Hematopoietic multipotent progenitor cell treated with erythropoietin and hydrocortisone succinate and interleukin-3 and kit ligand, for 17 days (in vitro differentiated cells): ENCODE measurements around the gene ZHX3.
"Not testable (repeated sequence)": the region's sequence is repeated elsewhere in the genome, so short reads cannot be mapped to it uniquely, and the experiment has no call there.

Experiments
- DNase-seq: peaks from one replicate; pipeline ENCODE4 v3.0.0-alpha.2; 2015; ENCODE audit warnings: low spot score

Gene ZHX3

DNA sequence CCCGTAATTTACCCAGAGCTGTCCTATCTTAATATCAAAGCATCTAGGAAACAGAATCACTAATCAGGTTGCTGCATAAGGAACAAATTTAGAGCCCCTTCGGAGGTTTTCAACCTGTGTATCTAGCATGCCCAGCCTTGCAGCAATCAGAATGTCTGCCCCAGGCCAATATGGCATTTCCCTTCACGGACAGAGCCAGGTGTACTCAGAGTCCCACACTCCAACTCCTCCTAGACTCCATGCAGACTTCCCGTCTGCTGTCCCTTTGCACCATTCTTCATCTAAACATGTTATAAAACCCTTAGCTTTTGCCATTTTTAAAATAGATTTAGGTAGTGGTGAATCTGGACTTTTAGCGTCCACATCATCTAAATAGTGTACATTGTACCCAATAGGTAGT, 61.0 kb downstream of the ZHX3 start:
- DNase-seq: no peak

DNA sequence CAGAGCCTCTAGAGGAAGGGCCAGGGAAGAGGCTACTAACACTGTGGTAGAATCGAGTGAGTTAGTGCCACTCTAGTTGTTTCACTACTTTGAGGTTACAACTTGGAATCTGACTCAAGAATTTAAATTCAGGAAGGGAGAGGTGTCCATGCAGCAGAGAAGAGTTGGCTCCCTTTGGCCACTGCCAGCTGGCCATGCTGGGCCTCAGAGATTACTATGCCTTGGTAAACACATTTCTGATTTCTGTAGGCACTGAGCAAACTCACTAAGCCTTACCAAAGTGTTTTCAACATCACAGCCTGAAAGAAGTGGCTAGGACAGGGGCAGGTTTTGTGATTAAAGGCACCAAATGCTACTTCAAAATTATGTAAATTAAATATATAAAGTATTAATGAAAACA, 61.9 kb downstream of the ZHX3 start:
- DNase-seq: no peak

DNA sequence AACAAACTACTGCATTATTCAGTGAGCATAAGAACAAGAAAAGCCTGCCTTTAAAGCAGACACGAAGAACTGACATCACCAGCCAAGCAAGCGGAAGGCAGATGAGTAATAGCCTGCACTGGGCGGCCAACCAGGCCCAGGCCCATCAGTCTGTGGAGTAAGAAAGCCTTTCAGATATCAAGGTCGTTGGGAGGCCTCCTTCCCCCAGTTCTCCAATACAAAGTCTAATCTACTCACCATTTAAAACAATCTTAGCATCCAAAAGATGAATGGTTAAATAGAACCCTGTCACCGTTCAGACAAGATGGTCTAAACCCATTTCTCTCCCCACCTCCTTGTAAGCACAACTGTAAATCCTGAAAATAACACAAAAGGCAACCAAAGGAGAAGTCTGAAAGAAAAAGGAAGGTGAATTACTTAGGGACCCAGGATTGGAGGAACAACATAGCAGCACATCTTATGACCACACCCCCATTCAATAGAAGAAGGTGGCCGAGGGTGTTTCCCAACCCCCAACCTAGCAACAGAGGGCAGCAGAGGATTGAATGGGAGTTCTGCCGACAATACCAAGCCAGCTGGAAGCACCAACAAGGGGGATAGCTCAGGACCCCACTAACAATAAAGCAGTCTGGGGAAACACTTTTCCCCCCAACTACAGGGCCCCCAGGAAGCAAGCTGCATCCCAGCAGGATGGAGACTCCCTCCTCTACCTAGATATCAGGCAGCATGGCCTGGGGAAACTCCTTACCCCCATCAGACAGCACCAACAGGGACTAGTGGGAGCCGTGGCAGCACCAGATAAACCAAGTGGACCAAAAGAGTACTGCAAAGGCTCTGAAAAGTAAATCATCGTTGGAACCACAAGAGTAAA, 67.9 kb downstream of the ZHX3 start:
- no peak for DNase-seq

DNA sequence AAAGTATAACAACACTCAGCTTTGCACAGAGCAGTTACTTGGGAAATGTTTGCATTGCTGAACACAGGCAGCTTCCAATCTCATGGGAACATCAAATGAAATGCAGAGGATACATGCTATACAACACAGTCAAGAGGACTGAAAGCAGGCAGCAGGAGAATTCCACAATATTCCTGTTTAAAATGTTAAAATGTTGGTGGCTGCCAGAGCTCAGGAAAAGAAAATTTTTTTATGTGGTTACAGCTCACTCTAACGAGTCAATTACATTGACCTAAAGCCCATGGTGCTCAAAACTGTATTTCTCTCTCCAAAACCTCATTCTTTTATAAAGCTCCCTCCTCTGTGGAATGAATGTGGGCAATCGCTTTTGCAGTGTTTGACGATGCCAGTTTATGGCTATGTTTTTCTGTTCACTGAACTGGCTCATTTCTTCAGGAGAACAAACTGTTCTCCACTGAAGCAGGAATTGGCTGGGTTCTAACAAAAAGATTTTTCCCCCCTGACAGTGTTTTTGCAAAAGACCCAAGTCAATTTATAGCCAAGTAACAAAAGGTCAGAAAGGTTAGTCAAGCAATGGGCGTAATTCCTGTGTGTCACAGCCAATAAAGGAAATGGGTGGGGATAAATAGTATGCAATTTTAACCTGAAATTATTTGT, 69.0 kb downstream of the ZHX3 start:
- no peak for DNase-seq

DNA sequence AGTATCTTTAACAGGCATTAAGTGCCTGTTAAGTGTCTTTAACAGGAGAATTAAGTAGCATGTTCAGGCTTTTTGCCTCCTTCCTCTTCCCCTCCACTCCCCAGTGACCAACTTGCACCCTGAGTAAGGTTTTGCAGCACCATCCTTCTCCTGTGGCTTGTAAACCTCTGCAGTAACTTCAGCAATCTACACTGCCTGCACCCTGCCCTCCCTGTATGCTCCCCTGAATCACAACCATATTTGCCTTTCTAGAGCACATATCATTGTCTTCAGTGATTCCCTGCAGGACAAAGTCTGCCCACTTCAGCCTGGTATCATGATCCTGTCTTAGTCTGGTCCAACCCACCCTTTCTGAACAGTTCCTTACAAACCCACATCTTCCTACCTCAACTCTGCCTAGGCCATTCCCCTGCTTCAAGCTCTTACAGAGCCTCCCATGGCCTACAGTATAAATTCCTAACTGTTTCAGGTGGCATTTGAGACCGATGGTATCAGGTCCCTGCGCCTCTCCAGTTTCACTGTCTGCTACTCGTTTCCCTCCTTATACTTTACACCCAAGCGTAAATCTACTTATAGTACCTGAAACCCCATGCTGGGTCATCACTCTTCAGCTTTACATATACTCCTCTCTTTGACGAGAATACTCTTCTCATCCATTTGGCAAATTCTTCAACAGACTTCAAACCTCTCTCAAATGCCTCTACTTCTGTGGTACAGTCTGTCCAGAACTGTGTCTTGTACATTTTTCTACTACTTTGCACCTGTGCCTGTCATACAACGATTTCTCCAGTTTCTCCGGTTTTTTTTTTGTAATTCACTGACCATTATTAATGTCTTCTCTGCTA, 69.8 kb downstream of the ZHX3 start:
- DNase-seq: no peak

DNA sequence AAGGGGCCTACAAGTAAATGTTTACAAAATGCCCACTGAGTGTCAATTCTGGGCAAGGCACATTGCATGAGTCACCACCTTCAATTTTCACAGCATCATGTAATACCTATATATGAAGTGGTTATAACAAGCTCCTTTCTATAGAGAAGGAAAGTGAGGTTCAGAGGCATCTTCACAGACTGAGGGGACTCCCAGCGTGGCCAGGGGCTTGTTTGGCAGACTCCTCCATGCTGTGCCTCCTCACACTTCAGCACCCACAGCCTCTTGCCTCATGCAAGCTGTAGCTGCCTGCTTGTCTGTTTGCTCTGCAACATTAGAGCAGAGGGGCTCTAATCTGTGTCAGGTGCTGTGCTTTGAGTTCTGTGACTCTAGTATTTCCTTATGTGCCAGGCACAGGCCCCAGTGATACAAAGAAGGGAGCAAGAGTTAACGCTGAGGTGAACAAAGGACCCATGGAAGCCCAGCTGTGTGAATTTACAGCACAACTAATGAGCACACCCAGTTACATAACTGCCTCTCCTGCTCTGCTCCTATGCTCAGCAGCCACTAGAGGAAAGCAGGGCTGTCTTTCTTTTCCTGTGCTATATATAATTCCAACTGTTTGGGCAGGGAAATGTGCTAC, 72.3 kb downstream of the ZHX3 start:
- no peak for DNase-seq

DNA sequence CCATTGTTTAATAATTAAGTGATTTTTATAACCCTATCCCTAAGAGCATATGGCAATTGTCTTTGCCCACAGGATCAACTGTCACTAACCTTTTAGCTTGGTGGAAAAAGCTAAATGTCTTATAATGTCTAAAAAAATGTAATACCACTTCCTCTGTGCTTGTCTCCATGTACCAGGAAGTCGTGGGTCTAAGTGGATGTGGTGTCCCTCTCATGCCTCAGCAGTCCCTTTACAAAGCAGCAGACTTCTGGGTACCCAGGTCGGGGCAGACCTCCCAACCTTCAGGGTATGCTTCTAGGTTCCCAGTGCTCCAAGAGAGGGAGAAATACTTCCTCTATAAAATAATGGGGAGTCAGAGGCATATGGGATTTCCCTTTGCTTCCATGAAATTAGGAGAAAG, 74.7 kb downstream of the ZHX3 start:
- no peak for DNase-seq

DNA sequence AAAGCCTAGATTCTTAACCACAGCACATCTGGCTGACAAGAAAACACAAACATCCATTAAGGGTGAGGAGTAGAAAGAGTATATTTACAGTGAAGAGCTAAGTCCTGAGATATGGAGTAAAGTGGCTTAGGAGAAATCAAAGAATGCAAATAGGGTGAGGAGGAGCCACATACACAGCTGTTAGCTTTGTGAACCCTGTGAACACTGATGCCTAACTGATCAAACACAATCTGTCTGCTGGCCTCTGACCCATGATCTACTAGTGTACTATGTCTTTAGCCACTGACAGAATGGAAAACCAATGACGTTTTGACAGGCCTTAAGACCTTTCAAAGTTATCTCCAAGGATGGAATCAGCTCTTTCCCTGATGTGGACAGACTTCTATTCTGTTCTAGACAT, 75.2 kb downstream of the ZHX3 start:
- DNase-seq: no peak

DNA sequence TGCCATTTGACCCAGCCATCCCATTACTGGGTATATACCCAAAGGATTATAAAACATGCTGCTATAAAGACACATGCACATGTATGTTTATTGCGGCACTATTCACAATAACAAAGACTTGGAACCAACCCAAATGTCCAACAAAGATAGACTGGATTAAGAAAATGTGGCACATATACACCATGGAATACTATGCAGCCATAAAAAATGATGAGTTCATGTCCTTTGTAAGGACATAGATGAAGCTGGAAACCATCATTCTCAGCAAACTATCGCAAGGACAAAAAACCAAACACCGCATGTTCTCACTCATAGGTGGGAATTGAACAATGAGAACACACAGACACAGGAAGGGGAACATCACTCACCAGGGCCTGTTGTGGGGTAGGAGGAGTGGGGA, 80.3 kb downstream of the ZHX3 start:
- not testable (repeated sequence) for DNase-seq

DNA sequence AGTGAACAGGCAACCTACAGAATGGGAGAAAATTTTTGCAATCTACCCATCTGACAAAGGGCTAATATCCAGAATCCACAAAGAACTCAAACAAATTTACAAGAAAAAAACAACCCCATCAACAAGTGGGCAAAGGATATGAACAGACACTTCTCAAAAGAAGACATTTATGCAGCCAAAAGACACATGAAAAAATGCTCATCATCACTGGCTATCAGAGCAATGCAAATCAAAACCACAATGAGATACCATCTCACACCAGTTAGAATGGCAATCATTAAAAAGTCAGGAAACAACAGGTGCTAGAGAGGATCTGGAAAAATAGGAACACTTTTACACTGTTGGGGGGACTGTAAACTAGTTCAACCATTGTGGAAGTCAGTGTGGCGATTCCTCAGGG, 80.7 kb downstream of the ZHX3 start:
- not testable (repeated sequence) for DNase-seq

DNA sequence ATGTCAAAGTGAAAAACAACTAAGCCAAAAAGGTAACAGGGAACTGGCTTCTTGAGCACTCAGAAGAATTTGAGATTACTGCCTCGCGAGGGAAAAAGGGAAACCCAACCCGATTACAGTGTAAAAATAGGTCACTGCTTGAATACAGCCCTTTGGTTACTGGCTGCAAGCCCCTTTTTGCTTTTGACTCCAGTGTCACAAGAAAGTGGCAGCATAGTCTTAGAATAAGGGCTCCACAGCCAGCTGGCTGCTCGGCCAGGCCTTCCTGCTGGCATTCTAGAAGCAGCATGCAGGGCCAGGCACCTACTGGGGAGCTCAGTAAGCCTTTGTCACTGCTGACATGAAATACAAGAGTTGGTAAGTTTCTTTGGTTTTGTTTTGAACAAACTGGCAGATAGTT, 83.0 kb downstream of the ZHX3 start:
- DNase-seq: no peak

DNA sequence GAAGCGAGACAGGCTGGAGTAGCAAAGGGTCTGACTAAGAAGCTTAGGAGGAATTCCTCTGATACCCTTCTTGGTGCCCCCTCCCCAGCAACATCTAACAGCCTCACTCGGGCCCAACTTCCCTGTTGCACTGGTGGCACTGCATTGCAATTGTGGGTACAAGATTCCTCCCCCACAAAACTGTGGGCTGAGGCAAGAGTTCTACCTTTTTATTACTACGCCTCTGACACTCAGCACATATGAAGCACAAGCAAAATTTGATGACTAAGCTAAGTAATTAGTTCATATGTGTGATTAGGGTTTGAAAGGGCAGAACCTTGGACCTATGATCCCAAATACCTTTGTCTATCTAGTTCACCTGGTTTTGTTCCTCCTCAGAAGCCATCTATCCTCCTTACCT, 83.5 kb downstream of the ZHX3 start:
- no peak for DNase-seq

DNA sequence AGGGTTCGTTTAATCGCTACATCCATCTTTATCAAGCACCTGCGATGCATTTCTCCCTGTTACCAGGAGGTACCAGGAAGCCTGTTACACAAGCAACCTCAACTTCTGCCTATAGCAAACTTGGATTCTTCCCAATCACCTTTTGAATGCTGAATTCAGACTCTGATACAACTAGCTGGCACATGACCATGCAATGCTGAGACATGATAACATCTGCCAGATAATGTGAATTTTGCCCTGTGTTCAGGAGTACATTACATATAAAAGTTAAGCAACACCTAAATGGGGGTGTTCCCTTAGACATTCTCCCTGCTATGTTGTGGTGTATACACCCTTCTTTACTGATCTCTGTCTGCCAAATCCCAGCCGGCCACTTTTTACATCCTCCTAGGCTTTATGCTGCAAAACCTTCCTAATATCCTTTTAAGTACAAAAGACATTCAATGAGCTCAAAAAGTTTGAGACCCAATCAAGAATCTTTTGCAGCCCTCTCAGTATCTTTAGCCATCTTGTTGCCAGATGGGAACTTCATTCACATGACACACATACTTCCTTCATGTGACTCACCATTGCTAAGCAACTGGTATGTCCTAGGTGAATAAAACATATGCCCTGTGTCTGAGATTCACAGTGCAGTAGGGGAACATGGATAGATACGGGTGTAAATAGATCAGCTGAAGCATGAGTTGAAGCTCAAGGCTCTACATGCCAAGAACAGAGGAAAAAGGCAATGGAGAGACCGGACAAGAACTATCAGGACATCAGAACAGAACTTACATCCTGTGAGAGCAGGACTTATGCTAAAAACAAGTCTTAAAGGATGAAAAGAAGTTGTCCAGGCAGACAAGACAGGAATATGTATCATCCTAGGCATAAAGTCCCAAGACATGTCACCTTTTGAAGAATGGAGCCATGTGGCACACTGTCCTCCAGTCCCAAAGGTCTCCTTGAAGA, 84.3 kb downstream of the ZHX3 start:
- DNase-seq: no peak

DNA sequence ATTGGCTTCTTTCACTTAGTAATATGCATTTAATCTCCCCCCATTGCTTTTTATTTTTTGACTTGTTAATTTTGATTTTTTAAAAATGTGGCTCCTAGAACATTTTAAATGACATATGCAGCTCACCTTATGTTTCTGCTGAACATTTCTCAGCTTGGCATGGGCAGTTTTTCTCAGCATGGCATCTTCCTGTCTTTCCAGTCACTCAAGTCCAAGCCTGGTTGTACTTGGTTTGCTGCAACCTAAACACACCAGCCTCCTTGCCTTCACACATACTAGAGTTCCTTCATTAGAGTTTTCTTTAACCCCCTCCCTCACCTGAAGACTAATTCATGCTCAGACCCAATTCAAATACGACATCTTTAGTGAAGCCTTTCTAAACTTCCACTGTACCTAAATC, 86.4 kb downstream of the ZHX3 start:
- no peak for DNase-seq

DNA sequence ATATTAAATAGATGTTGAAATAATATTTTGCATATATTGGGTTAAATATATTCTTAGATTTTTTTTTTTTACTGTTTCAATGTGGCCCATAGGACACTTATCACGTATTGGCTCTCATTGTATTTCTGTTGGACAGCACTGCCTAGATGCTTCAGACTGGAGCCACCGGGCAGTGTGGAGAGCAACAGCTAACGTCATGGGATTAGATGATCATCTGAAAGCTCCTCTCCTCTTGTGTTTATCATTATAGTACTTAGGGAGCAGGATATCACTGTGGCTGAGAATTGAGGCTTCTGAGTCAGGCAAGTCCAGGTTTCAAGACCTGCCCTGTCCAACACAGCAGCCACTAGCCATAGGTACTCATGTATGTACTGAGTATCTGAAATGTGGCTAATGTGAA, 87.4 kb downstream of the ZHX3 start:
- no peak for DNase-seq

DNA sequence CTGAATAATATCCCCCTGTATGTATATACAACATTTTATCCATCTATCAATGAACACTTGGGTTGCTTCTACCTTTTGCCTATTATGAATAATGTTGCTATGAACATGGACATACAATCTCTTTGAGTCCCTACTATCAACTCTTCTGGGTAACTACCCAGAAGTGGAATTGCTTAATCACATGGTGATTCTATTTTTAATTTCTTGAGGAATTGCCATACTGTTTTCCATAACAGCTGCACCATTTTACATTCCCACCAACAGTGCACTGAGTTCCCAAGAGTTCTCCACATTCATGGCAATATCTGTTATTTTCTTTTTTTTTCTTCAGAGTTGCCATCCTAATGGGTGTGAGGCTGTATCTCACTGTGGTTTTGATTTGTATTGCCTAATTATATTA, 88.3 kb downstream of the ZHX3 start:
- no peak for DNase-seq

DNA sequence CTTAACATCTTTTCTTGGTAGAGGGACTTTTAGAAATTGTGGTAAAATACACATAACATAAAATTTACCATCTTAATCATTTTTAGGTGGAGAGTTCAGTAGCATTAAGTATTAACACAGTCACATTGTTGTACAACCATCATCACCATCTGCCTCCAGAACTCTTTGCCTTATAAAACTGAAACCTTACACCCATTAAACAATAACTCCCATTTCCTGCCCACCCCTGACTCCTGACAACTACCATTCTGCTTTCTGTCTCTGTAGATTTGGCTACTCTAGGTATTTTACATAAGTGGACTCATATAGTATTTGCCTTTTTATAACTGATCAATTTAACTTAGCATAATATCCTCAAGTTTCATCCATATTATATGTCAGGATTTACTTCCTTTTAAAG, 88.7 kb downstream of the ZHX3 start:
- DNase-seq: no peak

DNA sequence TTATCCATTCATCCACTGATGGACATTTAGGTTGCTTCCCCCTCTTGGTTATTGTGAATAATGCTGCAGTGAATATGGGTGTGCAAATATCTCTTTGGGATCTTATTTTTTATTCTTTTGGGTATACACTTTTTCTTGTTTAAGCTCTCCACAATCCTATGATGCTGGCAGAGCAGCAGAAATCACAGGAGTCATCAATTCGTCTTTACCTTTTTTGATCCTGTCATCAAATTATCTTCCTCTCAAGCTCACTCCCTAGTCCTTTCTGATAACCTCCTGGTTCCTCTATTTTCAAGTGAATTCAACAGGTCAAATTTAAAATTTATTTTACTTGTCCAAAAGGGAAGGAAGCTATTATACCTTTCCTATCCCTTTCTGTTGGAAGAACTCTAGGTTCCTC, 91.1 kb downstream of the ZHX3 start:
- no peak for DNase-seq

DNA sequence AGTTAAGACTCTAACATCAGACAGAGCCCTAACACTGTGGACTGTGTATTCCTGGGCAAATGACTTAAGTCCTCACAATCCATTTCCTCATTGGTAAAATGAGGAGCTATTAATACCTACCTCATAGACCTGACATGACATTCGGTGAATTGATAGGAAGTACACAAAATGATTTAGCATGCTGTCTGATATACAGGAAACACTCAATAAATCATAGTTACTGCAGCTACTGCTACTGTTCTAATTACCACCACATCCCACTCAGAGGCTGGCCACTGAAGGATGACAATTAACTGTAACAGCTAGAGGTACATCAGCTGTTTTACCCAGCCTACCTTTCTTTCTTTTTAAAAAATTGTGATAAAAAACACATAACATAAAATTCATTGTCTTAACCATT, 92.4 kb downstream of the ZHX3 start:
- no peak for DNase-seq

DNA sequence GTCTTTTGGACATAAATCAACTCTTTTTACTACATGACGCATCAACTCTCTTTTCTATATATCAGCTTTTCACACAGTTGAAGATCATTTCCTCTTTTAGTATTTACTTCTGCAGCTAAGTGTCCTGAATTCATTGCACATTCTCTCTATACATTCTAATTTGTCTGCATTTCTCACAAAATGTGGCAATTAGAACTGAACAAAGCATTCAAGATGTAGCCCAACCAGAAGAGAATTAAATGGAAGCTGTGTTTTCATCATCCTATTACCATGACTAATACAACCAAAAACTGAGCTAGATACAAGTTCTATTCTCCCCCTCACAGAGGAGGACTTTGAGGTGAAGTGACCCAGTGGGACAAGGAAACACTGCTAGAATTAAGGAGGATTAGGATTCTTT, 93.2 kb downstream of the ZHX3 start:
- DNase-seq: no peak

DNA sequence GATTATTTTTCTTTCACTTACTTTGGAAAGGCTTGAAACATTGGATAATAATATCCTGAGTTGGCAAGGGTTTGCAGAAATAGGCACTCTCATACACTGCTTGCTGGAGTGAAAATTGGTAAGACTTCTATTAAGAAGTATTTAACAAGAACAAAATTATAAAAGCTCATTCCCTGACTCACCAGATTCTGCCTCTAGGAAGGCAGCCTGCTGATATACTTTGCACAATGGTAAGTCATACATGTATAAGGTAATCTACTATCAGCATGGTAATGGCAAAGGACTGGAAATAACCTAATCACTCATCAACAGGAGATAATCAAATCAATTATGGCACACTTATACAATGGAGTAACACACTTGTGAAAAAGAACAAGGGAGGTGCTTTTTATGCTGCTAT, 94.4 kb downstream of the ZHX3 start:
- DNase-seq: no peak
